Pancreas (tissue), 10 donors: Measurements from ENCODE around the gene SNN. TPM values are rescaled to one million over a fixed set of nuclear protein-coding genes. Genes with fewer than 3 reads are reported as not detected.

ENCODE experiments used
- ATAC-seq, 4 donors: fragments of 200-7000 bp; cut with Tn5 transposase; one replicate each; pipeline versions ENCODE4 v1.8.0 to v1.9.1; 2020; ENCODE audit warnings: mild to moderate bottlenecking in 4 of 4, moderate library complexity in 4 of 4
- DNase-seq, 6 donors: peaks; one replicate each; pipeline ENCODE4 v3.0.0-alpha.2; 2020
- FAIRE-seq: peaks from 2 replicates; lab custom pipeline; 2012; peaks lifted over from hg19 to GRCh38; lab: Jason Lieb, UNC
- H3K27ac ChIP-seq, 4 donors: fragments of 200-600 bp; sonication (generic); 1 replicate in 3 of 4; 2 replicates in 1 of 4; pipeline versions ENCODE4 v1.5.0 to v1.8.0; 2020
- H3K27me3 ChIP-seq, 4 donors: fragments of 200-600 bp; one replicate each; pipeline ENCODE4 v1.8.0; 2021
- H3K36me3 ChIP-seq, 3 donors: fragments of 200-600 bp; sonication (generic) in 1 of 3; one replicate each; pipeline versions ENCODE4 v1.5.0 to v1.8.0; 2020 to 2021
- H3K4me1 ChIP-seq, 3 donors: fragments of 200-600 bp; one replicate each; pipeline ENCODE4 v1.8.0; 2021
- H3K4me3 ChIP-seq, 4 donors: fragments of 200-600 bp; sonication (generic) in 2 of 4; one replicate each; pipeline versions ENCODE4 v1.5.0 to v1.8.0; 2020 to 2021
- H3K9me3 ChIP-seq, 4 donors: fragments of 200-600 bp; one replicate each; pipeline ENCODE4 v1.8.0; 2021
- CTCF ChIP-seq, 4 donors: fragments of 200-600 bp; sonication (generic) in 3 of 4; IDR thresholded peaks; one replicate each; pipeline versions ENCODE4 v1.5.0 to v1.8.0; 2021; ENCODE audit warnings: antibody characterized with exemption in 4 of 4
- WGBS, 2 donors: extraction: QIAGEN DNeasy Blood & Tissue Kit; methylation state at CpG; one replicate each; pipeline ENCODE4 v1.1.7; 2013; 5-methylcytosine and 5-hydroxymethylcytosine counted together
- intact Hi-C, 3 donors: fragments of 100-400 bp; cut with DNase I; formaldehyde crosslinking; loops; one replicate each; pipeline versions ENCODE4 v1.11.1 to v1.14.2; 2022
- polyA plus RNA-seq, 2 donors: library from polyadenylated mRNA; stranded (reverse); fragments of 200-250 nt; gene quantifications; one replicate each; pipeline ENCODE4 v1.2.3, GENCODE V29; 2013
- total RNA-seq, 6 donors: library from RNA; stranded (reverse); fragmentation: NEBNext Ultra II Directional in 4 of 6; extraction: Animal tissue kit (Norgen Biotek cat#: 25700) in 4 of 6; gene quantifications; one replicate each; pipeline versions ENCODE4 v1.2.1 to v1.2.4, GENCODE V29; 2021 to 2023
- donor health status: healthy with polysubstance abuse.
- donor health status: DM: no; HTN: no; CAD: no; lungs with moderate emphysema.
- donor health status: DM: no; HTN: no; CAD: no.
- donor health status: control.
- donor health status: control.
- donor health status: Bipolar disorder and iron deficiency.
- donor health status: DM: yes; HTN: yes; CAD: no.
- donor health status: DM: no; HTN: no; CAD: no.
- donor health status: DM: no; HTN: no; CAD: no.
- donor health status: DM: yes; HTN: yes; CAD: no.

SNN gene
- total and polyA plus RNA-seq, 8 donors: 3.9 to 10.6 (median 4.5) TPM

GRCh38 chr16:11682655-11683096, 14.4 kb downstream of the SNN start:
- no peak for FAIRE-seq
- no peaks in the 10 kb centered on the region for H3K27me3 ChIP-seq
- WGBS, 2 donors: 54 to 63% methylated on average over 5 of the region's 5 CpGs
- peaks cover 0 to 21% (median 0%) of the 10 kb centered on the region in 3 donors for H3K4me1 ChIP-seq
- TF ChIP-seq CTCF (IDR thresholded peaks at IDR 0.05): no peak
- peak overlapping the region in 2 of 4 donors; percentile 8 to 41 for H3K27ac ChIP-seq
- H3K9me3 ChIP-seq: no peaks in the 10 kb centered on the region
- H3K36me3 ChIP-seq: peaks cover 4 to 79% (median 33%) of the 10 kb centered on the region in 3 donors
- no peak overlapping the region for H3K4me3 ChIP-seq
- no peak for DNase-seq
- peak in 2 of 4 donors; percentile 8 to 26 for ATAC-seq
- intact Hi-C loops: no loop called here

GRCh38 chr16:11683145-11683544, 14.9 kb downstream of the SNN start:
- no peak overlapping the region for H3K27ac ChIP-seq
- no peak for ATAC-seq
- no peak for FAIRE-seq
- TF ChIP-seq CTCF (IDR thresholded peaks at IDR 0.05): no peak
- intact Hi-C loops: no loop called here
- peaks cover 9 to 79% (median 35%) of the 10 kb centered on the region in 3 donors for H3K36me3 ChIP-seq
- no peak overlapping the region for H3K4me3 ChIP-seq
- H3K4me1 ChIP-seq: peaks cover 0 to 21% (median 0%) of the 10 kb centered on the region in 3 donors
- DNase-seq: no peak
- no peaks in the 10 kb centered on the region for H3K27me3 ChIP-seq
- no peaks in the 10 kb centered on the region for H3K9me3 ChIP-seq
- whole genome bisulfite sequencing, 2 donors: 74 to 85% methylated on average over 11 of the region's 11 CpGs

GRCh38 chr16:11684231-11685025, 16.2 kb downstream of the SNN start:
- H3K27ac ChIP-seq: no peak overlapping the region
- TF ChIP-seq CTCF (IDR thresholded peaks at IDR 0.05): no peak
- ATAC-seq (no peak), FAIRE-seq (no peak), DNase-seq (no peak)
- H3K9me3 ChIP-seq: no peaks in the 10 kb centered on the region
- peaks cover 2 to 31% (median 5%) of the 10 kb centered on the region in 3 donors for H3K4me1 ChIP-seq
- intact Hi-C loops: no loop called here
- H3K36me3 ChIP-seq: peaks cover 9 to 67% (median 30%) of the 10 kb centered on the region in 3 donors
- no peak overlapping the region for H3K4me3 ChIP-seq
- WGBS, 2 donors: 90 to 94% methylated on average over 12 of the region's 12 CpGs
- H3K27me3 ChIP-seq: no peaks in the 10 kb centered on the region

DNA sequence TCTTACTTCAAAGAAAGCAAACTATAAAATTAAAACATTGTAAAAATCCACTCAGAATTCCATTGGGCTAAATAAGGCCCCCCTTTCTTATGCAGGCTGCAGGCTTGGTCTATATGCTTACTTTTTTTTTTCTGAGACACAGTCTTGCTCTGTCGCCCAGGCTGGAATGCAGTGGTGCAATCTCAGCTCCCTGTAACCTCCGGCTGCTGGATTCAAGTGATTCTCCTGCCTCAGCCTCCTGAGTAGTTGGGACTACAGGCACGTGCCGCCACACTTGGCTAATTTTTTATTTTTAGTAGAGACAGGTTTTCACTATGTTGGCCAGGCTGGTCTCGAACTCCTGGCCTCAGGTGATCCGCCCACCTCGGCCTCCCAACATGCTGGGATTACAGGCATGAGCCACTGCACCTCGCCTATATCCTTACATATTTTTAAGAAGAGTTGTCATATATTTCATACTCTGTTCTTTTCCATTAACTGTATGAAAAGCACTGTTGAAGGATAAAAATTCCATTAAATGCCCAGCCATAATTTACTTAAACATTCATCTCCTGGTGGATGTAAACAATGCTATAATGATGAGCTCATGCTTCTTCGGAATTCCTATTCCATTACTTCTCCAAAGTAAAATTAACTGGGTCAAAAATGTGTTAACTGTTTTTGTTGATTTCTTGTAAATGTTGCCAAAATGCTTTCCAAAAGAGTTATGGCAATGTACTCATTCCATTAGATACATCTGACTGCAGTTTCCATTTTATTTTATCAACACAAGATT, 17.8 kb downstream of the SNN start:
- H3K9me3 ChIP-seq: no peaks in the 10 kb centered on the region
- H3K4me3 ChIP-seq: no peak overlapping the region
- no peak for ATAC-seq
- no peak for DNase-seq
- TF ChIP-seq CTCF (IDR thresholded peaks at IDR 0.05): no peak
- no peaks in the 10 kb centered on the region for H3K27me3 ChIP-seq
- peaks cover 8 to 33% (median 13%) of the 10 kb centered on the region in 3 donors for H3K4me1 ChIP-seq
- 84 to 90% methylated on average over 9 of the region's 9 CpGs for WGBS, 2 donors
- no peak for FAIRE-seq
- peaks cover 9 to 63% (median 27%) of the 10 kb centered on the region in 3 donors for H3K36me3 ChIP-seq
- H3K27ac ChIP-seq: no peak overlapping the region
- intact Hi-C loops: no loop called here
